ENCODE measurements around the gene GSG1L.

GSG1L gene

DNA sequence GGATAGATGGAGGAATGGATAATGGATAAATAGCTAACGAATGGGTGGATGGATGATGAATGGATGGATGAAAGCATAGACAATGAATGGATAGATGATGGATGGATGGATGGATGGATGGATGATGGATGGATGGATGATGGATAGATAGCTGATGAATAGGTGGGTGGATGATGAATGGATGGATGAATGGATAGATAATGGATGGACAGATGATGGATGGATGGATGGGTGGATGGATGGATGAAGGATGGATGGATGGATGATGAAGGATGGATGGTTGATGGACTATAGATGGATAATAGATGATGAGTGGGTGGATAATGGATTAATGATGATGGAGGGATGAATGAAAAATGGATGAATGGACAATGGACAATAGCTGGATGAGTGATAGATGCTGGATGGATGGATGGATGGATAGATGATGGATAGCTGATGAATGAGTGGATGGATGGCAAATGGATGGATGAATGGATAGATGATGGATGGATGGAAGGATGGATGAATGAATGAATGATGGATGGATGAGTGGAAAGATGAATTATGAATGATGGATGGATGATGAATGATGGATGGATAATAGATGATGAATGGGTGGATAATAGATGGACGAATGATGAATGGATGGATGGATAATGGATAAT is 273.8 kb downstream of the GSG1L start:
- DNase-seq (ENCODE audit: low spot score): no peak

DNA sequence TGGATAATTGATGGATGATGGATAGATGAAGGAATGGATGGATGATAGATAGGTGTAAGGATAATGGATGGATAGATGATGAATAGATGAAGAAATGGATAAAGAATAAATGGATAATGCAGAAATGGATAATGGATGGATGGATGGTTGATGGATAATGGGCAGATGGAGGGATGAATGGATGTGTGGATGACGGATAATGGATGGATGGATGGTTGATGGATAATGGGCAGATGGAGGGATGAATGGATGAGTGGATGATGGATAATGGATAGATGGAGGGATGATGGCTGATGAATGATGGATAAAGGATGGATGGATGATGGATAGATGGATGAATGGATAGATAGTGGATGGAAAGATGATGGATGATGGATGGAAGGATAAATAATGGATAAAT is 274.4 kb downstream of the GSG1L start:
- no peak for DNase-seq (ENCODE audit: low spot score)

DNA sequence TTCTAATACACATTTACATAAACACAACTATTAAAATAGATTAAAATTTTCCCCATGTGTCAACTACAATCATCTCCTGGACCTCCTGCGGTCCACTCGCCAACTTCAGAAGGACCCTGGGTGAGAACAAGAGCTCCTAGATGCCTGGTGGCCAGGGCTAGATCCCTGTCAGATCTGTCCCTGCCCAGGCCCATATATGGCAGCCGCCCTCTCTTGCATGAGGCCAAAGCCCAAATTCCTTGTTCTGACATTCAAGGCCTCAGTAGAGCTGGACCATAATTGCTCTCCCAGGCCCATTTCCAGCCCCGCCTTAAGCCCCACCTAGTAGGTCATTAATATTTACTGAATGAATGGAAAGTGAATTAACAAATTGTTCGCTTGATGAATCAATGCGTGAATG is 275.8 kb downstream of the GSG1L start:
- no peak for DNase-seq (ENCODE audit: low spot score)

DNA sequence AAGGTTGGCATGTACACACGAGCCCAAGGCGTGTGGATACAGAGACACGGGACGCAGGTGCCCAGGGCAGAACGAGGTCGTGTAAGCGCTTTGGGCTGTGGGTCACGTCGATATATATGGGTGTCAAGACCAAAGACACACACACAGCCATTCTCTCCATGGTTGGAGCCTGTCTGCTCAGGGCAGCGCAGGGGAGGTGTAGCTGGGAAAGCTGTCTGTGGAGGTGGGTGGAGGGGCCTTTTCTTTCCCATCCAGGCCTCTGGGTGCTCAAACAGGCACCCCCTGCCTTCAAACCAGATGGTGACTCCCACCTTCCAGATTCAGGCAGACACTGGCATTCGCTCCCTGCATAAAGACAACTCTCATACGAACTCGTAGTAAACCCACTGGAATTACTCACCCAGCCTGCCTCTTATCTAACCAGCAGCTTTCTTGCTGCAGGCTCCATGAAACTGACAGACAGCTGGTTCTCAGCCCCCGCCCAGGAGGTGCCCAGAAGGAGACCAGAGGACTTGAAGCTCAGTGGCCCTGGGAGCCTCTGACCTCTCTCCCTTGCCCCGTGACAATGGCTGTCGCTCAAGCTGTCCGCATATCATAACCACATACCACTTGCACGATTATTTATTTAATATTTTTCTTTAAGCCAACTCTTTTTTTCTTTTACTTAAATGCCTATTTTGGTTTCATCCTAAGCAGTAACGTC is 276.4 kb downstream of the GSG1L start:
- DNase-seq (ENCODE audit: low spot score): no peak

DNA sequence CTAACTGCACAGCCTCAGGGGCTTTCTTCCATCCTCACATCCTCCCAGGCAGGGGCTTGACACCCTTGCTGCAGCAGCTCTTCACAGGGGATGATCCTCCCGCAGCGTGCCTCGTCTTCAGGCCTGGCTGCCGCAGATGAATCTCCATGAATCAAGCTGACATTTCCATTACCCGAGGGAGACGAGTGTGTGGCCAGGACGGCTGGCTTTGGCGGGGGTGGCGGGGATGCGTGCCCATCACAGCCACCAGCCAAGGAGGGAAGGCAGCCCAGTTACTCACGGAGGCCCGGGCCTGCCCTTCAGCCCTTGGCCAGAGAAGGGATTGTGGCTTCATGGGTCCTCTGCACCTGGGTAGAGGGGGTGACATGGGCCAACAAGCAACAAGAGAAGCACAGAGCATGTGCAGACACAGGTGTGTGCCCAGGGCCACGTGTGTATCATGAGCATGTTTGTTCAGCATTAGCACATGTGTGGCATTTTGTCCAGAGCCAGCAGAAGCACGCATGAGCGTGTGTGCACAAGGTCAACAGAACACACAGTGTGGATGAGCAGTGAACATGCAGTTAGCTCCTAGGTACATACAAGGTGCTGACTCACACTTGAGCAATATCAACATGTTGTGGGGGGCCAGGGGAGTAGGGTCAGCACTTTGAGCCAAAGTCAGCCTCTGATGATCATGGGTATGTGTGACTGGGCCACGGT is 277.1 kb downstream of the GSG1L start:
- no peak for DNase-seq (ENCODE audit: low spot score)

DNA sequence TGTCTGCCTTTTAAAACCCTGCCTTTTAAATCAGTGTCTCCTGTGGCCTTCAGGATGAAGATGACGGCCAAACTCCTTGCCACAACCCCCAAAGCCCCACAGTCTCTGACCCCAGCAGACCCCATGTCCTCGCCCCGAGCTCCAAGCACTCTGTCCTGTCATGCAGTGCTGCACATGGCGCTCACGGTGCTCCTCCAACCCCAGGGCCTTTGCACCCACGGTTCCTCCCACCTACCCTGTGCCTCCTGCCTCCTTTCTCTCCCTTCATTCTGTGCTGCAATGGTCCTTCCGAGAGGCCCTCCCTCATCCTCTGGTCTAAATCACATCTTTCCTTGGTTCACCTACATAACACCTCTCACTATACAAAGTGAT is 278.2 kb downstream of the GSG1L start:
- no peak for DNase-seq (ENCODE audit: low spot score)

DNA sequence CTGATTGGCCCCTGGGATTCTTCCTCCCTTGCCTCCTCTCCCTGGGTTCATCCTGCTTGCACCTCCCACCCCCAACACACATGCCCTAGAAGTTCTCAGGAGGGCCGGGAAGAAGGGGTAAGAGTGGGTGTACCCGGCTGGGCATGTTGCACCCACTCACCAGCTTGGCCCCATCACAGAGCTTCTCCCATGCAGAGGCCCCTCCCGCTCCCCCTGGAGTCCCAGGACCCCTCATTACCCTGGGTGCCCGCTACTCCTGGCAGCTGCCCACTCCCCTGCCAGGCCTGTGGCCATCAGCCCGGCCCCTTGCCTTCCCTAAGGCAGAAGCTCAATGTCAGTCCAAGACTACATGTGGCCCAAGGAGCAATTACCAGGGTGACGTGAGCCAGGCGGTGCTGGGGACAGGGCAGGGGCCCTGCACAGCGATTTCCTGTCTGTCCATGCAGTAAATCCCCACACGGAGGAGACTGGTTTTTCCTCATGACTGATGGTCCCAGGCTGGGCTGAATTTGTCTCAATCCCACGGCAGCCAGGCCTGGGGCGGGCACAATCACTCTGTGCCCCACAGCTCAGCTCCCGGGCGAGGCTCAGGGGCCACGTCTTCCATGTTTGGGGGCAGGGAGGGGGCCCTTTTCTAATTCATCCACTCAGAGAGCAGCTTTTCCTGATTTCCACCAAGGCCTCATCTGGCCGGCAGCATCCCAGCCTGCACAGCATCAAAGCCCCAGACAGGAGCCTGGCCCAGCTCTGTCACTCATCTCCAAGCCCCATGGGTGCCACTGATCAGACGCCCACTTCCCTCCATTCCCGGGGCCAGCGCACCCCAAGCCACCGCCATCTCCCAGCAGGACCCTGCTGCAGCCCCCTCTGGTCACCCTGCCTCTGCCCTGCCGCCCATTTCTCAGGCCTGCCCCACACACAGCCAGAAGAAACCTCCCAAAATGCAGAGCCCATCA is 278.9 kb downstream of the GSG1L start:
- DNase-seq (ENCODE audit: low spot score): no peak

DNA sequence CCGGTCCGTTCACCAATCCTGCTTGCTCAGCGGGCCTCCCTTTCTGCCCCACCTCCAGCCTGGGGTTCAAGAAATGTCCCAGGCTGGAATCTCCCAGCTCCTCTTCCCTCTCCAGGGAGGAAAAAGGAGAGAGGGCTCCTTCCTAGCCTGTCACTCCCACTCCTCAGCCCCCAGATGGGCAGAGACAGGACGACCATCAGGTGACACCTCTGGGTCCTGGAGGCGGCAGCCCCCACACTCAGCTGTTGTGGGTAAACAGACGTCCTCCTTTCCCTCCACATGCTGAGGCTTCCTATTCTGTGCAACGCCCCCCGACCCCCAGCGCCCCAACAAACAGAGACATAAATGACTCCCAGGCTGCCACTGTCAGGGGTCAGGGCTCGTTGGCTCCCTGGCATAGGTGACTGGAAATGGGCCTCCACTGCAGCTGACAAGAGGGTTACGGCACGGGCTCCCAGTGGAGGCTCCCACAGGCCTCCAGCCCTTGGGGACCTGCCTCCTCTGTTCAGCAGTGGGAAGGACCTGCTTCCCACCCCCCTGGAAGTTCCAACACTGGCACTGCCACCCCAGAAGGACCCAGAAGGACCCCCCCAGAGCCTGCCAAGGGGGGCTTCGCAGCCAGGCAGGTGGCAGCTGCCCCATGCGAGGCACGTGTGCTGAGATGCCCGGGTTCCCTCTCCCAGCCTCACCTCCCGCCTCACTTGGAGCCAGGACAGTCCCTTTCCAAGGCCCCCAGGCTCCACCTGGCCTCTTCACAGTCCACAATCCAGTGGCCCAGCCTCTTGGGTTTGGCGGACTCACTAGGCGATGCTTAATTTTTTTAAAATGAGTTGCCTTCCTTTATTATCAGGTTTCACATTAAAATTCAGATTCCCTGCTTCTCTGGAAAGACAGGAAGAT is 281.3 kb downstream of the GSG1L start:
- DNase-seq (ENCODE audit: low spot score): no peak

DNA sequence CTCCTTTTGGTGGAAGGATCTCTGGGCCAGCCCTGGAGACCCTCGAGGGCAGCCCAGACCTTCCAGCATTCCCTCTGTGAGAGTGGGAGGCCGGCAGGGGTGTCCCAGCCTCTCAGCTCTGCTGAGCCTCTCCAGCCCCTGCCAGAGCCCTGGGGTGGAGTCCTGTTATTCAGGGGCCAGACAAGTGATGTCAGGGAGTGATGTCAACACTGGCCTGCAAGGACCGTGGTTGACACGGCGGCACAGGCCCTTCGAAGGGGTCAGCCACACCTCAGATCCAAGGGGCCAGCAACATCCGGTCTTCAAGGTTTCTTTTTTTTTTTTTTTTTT is 282.4 kb downstream of the GSG1L start:
- no peak for DNase-seq (ENCODE audit: low spot score)

DNA sequence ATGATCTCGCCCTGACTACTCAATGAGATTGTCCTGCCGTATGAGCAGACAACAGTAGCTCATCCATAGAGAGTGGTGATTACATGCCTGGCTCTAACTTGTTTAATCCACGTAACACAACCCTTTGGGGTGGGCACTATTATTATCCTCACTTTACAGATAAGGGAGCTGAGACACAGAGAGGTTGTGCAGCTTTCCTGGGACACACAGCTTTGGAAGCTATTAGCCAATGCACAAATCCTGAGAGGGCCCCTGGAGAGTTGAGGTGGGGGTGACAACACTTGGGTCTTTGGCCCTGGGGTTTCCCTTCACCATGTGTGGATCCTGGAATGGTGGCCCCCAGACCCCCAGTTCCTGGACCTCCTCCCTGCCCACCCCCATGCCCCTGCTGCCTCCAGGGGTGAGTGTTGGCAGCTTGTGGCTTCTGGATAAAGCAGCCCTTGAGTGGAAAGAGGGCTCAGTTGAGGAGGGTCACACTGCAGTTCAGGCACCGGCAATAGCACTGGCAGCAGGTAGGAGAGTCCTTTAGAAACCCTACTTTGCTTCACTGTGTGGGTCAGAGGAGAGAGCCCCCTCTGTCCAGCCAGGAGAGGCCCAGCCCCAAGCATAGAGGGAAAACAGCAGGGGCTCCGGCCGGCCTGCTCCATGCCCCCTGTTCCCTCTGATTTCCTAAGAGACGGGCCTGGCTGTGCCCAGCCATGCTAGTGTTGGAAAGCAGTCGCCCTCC is 282.9 kb downstream of the GSG1L start:
- DNase-seq (ENCODE audit: low spot score): no peak

DNA sequence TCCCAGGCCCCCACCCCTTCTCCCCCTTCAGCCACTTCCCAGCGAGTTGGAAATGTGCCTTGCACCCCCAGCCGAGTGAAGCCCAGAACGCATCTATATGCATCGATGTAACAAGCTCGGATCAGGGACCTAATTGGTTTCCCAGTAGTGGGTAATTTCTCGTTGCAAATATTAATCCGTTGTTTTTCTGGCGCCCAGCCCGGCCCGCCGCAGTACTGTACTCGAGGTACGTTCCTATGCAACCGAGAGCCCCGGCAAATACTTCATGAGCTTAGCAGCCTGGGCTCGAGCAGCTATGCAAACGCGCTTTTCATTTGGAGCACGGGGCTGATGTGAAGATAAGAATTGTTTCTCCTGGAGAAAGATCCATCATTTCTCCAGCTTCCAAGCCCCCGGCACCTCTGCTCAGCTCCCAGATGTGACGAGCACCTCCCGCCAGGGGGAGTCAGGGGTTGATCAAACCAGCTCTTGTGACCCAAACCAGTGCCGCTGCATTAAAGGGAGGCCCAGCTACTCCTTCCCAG is 283.8 kb downstream of the GSG1L start:
- DNase-seq (ENCODE audit: low spot score): no peak

DNA sequence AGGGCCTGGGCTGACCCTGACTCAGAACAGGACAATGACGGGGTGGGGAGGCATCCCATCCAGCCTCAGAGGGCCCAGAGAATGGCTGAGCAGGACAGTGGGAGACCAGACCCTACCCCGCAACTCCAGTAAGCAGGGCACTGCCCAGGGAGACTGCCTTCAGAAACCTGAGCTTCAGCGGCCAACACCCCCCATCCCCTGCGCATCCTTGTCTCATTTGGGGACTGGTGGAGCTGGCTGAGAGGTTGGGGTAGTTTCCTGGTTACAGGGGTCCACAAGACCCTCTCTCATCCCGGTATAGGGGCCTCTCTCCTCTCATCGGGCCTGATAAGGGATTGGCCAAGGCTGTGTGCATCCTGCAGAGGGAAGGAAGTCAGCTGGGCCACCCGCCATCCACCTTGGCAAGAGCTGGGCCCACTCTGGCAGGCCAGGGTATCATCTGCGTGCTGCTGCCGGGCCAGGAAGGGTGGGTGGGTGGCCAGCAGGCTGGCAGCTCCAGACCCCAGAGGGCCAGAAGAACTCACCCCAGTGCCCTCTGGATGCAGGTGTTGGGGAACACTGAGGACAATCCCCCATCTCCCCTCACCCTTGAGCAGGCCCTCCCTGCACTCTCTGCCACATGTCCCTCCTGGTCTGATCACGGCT is 284.5 kb downstream of the GSG1L start:
- DNase-seq (ENCODE audit: low spot score): no peak

DNA sequence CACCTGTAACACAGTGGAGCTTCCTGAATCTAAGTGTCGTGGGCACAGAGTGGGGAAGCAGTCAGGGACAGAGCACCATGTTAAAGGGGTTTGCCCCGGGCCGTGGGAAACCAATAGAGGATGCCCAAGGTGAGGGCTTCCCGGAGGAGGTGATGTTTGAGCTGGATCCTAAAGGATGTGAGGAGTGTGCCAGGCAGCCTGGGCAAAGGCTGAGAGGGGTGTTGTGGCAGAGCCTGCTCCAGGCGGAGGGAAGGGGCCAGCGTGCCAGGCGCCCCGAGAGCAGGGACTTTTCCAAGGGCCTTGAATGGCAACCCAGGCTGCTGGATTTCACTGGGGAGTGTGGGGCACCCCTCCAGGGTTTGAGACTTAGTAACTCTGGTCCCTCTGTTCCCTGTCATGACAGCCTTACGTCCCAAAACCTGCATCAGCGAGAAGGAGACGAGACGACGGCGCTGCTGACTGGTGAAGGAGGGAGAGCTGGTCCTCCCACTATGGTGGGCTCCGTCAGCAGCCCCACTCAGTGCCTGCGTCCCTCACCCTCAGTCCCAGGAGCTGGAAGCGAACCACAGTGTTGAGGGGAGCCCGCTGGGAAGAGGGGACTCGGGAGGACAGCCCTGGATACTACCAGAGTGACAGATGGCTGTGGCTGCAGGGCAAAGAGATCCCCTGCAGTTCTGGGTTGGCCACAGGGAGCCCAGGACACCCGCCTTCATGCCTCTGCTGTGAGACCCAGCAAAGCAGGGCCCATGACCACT is 285.2 kb downstream of the GSG1L start:
- no peak for DNase-seq (ENCODE audit: low spot score)

DNA sequence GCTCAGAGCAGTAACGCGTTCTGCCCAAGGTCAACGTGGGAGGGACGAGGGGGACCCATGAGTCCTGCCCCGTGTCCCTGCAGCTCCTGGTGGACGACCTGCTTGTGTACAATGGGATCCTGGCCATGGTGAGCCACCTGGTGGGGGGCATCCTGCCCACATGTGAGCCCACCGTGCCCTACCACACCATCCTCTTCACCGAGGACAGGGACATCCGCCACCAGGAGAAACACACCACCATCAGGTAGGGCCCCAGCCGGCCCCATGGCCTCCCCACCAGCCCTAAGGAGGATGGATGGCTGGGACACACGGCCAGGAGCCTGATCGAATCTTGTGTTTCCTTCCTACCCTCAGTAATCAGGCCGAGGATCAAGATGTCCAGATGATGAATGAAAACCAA is 286.0 kb downstream of the GSG1L start:
- no peak for DNase-seq (ENCODE audit: low spot score)

DNA sequence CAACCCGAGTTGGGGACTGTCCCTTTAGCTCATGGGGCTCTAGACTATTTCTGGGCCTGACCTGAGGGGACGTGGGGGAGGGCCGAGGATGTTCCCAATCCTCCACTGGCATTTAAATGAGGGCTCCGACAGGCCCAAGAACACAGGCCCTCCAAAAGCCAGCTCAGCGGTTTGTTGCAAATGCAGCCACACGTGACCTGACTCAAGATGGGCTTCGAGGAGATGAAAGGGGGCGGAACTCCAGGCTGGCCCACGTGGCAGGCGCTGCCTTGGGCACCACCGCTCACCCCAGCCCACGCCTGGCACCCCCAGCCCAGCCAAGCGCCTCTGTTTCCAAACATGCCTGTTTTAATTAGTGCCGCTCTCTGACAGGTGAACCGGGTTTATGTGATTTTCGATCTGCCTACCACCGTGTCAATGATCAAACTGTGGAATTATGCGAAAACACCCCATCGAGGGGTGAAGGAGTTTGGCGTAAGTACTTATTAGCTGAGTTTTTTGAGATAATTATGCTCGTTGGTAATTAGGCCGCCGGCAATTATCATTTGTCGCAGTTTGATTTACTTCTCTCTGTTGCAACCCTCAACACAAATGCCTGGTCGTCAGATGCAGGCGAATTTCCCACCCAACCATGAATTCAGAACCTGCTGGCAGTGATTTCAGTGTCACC is 286.8 kb downstream of the GSG1L start:
- no peak for DNase-seq (ENCODE audit: low spot score)

DNA sequence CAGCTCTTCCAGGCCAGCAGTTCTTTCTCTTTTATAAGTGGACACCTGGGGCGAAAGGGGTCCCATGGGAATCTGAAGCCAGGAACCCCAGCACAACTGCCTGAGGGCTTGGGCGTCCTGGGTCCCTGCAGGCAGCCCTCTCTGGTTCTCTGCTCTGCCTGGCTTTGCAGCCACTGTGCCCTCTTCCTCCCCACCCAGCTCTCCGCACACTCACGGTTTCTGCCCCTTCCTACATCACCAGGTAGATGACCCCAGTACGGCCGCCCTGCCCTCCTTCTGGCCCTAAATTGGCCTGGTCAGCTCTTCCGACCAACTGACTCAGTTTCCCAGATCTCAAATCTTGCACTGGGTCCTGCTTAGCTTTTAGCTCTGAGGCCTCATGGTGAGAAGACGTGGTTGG is 288.3 kb downstream of the GSG1L start:
- no peak for DNase-seq (ENCODE audit: low spot score)

DNA sequence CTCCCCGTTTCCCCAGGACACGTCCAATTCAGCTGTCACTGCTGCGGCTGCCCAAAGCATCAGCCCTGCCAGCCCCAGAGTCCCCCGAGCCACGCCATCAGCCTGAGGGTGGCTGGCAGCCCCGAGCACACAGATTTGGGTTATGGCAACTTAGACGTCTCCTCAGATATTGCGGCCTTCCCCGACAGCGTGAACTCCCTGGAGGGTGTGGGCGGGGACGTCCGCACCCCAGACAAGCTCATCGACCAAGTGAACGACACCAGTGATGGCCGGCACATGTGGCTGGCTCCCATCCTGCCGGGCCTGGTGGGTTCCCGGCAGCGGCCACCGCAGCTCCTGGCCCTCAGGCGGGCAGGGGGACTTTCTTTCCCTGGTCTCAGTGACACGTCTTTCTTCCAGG is 288.7 kb downstream of the GSG1L start:
- no peak for DNase-seq (ENCODE audit: low spot score)

DNA sequence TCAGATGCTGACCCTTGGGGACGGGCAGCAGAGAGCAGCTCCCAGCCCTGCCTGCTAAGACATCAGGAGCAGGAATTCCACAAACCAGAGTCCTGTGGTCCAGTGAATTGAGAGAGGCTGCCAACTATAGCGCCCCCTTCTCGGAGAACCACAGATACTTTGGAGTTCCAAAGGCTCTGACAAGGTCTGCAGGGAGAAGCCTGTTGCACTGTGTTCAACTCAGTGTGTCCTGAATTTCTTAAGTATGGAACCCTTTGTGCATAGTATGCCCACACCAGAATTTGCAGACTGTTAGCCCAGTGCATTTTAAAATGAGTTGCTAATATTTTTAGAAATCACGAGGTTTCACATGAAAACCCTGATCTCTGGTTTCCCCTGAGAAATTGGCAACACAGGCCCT is 290.2 kb downstream of the GSG1L start:
- no peak for DNase-seq (ENCODE audit: low spot score)

All from kidney tubule cell (primary cell).